Measurements from ENCODE around the gene SETD5. TPM values are rescaled to one million over a fixed set of nuclear protein-coding genes. Genes with fewer than 3 reads are reported as not detected.
A peak's percentile ranks its signal among the peaks of the same experiment; 100 is the strongest.

The SETD5 gene
- total and polyA plus RNA-seq, 4 donors: 23.7 to 178 (median 67.6) TPM

GRCh38 chr3:9450991-9451390 lies 53.6 kb downstream of the SETD5 start:
- Histone ChIP-seq H3K36me3 (ENCODE audit: control insufficient read depth in 4 of 4, insufficient read depth in 4 of 4, low read length in 4 of 4) (peaks cover 25 to 66% (median 43%) of the 10 kb centered on the region in 4 donors), H3K9ac (ENCODE audit: insufficient read depth in 1 of 2, low read length in 2 of 2) (no peak overlapping the region), H3K4me3 (no peak overlapping the region), H3K27ac (ENCODE audit: low read depth in 1 of 2, low read length in 1 of 2) (no peak overlapping the region), H3K4me1 (ENCODE audit: control insufficient read depth in 5 of 5, insufficient read depth in 5 of 5, low read length in 5 of 5) (no peaks in the 10 kb centered on the region), H3K9me3 (ENCODE audit: control insufficient read depth in 4 of 4, insufficient read depth in 3 of 4, low read length in 3 of 4) (no peaks in the 10 kb centered on the region), H3K27me3 (ENCODE audit: control insufficient read depth in 3 of 3, insufficient read depth in 3 of 3, low read length in 2 of 3) (no peaks in the 10 kb centered on the region)
- DNase-seq (no peak), ATAC-seq (ENCODE audit: insufficient read depth, low FRiP score) (no peak)
- WGBS, 2 donors: 96 to 97% methylated on average over 2 of the region's 2 CpGs
- TF ChIP-seq, protein P1, sequence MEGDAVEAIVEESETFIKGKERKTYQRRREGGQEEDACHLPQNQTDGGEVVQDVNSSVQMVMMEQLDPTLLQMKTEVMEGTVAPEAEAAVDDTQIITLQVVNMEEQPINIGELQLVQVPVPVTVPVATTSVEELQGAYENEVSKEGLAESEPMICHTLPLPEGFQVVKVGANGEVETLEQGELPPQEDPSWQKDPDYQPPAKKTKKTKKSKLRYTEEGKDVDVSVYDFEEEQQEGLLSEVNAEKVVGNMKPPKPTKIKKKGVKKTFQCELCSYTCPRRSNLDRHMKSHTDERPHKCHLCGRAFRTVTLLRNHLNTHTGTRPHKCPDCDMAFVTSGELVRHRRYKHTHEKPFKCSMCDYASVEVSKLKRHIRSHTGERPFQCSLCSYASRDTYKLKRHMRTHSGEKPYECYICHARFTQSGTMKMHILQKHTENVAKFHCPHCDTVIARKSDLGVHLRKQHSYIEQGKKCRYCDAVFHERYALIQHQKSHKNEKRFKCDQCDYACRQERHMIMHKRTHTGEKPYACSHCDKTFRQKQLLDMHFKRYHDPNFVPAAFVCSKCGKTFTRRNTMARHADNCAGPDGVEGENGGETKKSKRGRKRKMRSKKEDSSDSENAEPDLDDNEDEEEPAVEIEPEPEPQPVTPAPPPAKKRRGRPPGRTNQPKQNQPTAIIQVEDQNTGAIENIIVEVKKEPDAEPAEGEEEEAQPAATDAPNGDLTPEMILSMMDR (IDR thresholded peaks at IDR 0.05; ENCODE audit: control extremely low read depth, extremely low read depth): no peak

- H3K36me3 ChIP-seq (ENCODE audit: control insufficient read depth in 4 of 4, insufficient read depth in 4 of 4, low read length in 4 of 4): peaks cover 19 to 62% (median 40%) of the 10 kb centered on the region in 4 donors
- 60 to 79% methylated on average over 2 of the region's 2 CpGs for WGBS, 2 donors
- H3K27me3 ChIP-seq (ENCODE audit: control insufficient read depth in 3 of 3, insufficient read depth in 3 of 3, low read length in 2 of 3): no peaks in the 10 kb centered on the region
- TF ChIP-seq, protein P1 (IDR thresholded peaks at IDR 0.05; ENCODE audit: control extremely low read depth, extremely low read depth): no peak
- no peaks in the 10 kb centered on the region for H3K4me1 ChIP-seq (ENCODE audit: control insufficient read depth in 5 of 5, insufficient read depth in 5 of 5, low read length in 5 of 5)
- H3K4me3 ChIP-seq: no peak overlapping the region
- DNase-seq: peak in 2 of 3 donors; percentile 6 to 13
- ATAC-seq (ENCODE audit: insufficient read depth, low FRiP score): no peak
- H3K9me3 ChIP-seq (ENCODE audit: control insufficient read depth in 4 of 4, insufficient read depth in 3 of 4, low read length in 3 of 4): no peaks in the 10 kb centered on the region
- H3K27ac ChIP-seq (ENCODE audit: low read depth in 1 of 2, low read length in 1 of 2): no peak overlapping the region
- no peak overlapping the region for H3K9ac ChIP-seq (ENCODE audit: insufficient read depth in 1 of 2, low read length in 2 of 2)
Measured at GRCh38 chr3:9452417-9452816, 55.0 kb downstream of the SETD5 start.

DNA sequence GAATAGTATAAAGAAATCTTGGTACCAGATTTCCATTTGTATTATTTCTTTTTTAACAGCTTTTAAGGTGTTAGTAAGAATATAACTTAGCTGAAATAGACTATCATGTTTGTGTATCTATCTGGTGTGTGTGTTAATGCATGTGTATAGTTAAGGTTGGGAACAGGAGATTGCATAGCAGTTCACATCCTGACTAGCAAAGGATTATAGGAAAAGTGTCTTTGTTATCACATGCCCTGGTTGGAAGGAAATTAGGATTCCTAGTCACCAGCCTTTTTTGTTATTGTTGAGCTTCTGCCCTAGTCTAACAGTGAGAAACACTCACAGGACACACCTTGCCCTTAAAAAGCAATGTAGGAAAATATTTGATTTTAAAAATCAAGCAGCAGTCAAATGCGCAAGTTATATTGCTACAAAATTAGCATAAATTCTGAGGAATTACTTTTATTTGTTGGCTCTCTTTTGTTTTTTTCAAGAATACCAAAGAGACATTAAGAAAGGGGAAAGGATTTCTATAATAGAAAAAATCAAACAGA lies 58.2 kb downstream of the SETD5 start:
- H3K36me3 ChIP-seq (ENCODE audit: control insufficient read depth in 4 of 4, insufficient read depth in 4 of 4, low read length in 4 of 4): peaks cover 13 to 44% (median 24%) of the 10 kb centered on the region in 4 donors
- H3K4me3 ChIP-seq: no peak overlapping the region
- WGBS, 2 donors: 100% methylated on average over 1 of the region's 1 CpG
- ATAC-seq (ENCODE audit: insufficient read depth, low FRiP score) (no peak), DNase-seq (no peak)
- no peaks in the 10 kb centered on the region for H3K9me3 ChIP-seq (ENCODE audit: control insufficient read depth in 4 of 4, insufficient read depth in 3 of 4, low read length in 3 of 4)
- H3K27ac ChIP-seq (ENCODE audit: low read depth in 1 of 2, low read length in 1 of 2): no peak overlapping the region
- TF ChIP-seq, protein P1 (IDR thresholded peaks at IDR 0.05; ENCODE audit: control extremely low read depth, extremely low read depth): no peak
- H3K4me1 ChIP-seq (ENCODE audit: control insufficient read depth in 5 of 5, insufficient read depth in 5 of 5, low read length in 5 of 5): no peaks in the 10 kb centered on the region
- H3K9ac ChIP-seq (ENCODE audit: insufficient read depth in 1 of 2, low read length in 2 of 2): no peak overlapping the region
- H3K27me3 ChIP-seq (ENCODE audit: control insufficient read depth in 3 of 3, insufficient read depth in 3 of 3, low read length in 2 of 3): no peaks in the 10 kb centered on the region

DNA sequence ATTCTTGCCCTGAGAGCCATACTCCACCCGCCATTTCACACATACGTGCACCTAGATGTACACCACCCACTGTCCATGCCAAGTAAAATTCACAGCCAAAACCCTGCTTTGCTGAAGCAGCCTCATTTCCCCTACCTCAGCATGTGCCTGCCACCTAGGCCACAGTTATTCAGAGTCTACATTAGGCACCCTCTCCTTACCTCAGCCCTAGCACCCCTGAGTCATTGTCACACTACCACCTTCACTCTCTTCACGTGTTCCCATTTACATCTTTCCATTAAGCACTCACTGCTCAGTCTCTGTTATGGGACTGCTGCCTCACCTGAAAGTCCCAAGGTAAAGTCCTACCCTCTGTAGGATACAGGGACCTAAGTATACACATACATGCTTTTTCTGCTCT lies 70.0 kb downstream of the SETD5 start:
- ATAC-seq (ENCODE audit: insufficient read depth, low FRiP score) (no peak), DNase-seq (no peak)
- TF ChIP-seq, protein P1 (IDR thresholded peaks at IDR 0.05; ENCODE audit: control extremely low read depth, extremely low read depth): no peak
- Histone ChIP-seq H3K9me3 (ENCODE audit: control insufficient read depth in 4 of 4, insufficient read depth in 3 of 4, low read length in 3 of 4) (no peaks in the 10 kb centered on the region), H3K4me3 (no peak overlapping the region), H3K9ac (ENCODE audit: insufficient read depth in 1 of 2, low read length in 2 of 2) (no peak overlapping the region), H3K36me3 (ENCODE audit: control insufficient read depth in 4 of 4, insufficient read depth in 4 of 4, low read length in 4 of 4) (peaks cover 37 to 71% (median 50%) of the 10 kb centered on the region in 4 donors), H3K4me1 (ENCODE audit: control insufficient read depth in 5 of 5, insufficient read depth in 5 of 5, low read length in 5 of 5) (no peaks in the 10 kb centered on the region), H3K27ac (ENCODE audit: low read depth in 1 of 2, low read length in 1 of 2) (no peak overlapping the region), H3K27me3 (ENCODE audit: control insufficient read depth in 3 of 3, insufficient read depth in 3 of 3, low read length in 2 of 3) (no peaks in the 10 kb centered on the region)
- 94% methylated on average over 3 of the region's 3 CpGs for WGBS, 2 donors

All from lung (tissue), 12 donors.